Measurements from ENCODE around the gene FANCE. TPM values are rescaled to one million over a fixed set of nuclear protein-coding genes. Genes with fewer than 3 reads are reported as not detected.
A peak's percentile ranks its signal among the peaks of the same experiment; 100 is the strongest.

The FANCE gene, protein sequence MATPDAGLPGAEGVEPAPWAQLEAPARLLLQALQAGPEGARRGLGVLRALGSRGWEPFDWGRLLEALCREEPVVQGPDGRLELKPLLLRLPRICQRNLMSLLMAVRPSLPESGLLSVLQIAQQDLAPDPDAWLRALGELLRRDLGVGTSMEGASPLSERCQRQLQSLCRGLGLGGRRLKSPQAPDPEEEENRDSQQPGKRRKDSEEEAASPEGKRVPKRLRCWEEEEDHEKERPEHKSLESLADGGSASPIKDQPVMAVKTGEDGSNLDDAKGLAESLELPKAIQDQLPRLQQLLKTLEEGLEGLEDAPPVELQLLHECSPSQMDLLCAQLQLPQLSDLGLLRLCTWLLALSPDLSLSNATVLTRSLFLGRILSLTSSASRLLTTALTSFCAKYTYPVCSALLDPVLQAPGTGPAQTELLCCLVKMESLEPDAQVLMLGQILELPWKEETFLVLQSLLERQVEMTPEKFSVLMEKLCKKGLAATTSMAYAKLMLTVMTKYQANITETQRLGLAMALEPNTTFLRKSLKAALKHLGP
- total RNA-seq: 4.1 TPM
- long read RNA-seq, transcript FANCE-201 (10 exons, 2,554 nt): major isoform, 8 of 11 reads
- long read RNA-seq, partial matches to known transcripts: 0 of 11 reads
- long read RNA-seq, other reads (novel, unspliced or antisense): 3 of 11 reads

DNA sequence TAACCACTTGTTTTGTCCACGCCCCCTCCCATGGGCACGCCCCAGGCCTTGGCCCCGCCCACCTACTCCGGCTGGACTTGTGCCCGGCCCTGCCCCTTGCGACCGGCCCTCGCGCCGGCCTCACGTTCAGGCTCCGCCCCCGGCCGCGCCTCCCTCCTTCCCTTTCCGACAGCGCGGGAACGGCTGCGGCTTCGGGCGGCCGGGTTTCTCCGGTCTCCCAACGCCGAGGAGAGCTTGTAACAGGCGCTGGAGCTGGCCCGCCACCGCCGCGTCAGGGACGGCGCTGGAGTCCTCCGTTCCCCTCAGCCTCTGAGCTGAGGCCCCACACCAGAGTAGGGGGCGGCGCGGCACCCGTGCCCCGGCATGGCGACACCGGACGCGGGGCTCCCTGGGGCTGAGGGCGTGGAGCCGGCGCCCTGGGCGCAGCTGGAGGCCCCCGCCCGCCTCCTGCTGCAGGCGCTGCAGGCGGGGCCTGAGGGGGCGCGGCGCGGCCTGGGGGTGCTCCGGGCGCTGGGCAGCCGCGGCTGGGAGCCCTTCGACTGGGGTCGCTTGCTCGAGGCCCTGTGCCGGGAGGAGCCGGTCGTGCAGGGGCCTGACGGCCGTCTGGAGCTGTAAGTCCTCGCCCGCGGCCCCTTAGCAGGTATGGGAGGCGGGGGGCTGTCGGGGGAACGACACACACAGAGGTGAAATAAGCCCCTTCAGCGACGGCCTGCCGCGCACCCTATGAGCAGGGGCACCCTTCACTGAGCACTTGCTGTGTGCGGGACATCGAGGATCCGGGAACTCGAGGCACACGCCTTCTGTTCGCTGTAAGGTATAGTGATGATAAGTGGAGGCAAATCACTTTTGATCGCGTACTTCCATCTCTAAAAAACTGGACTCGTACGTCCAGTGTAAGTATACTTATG lies at the start of gene FANCE:
FANCE (plus strand) TSS at position 156 of the 908 bp plus-strand sequence; CDS start at position 364, 208 bp downstream.
- intact Hi-C loops (cut with DNase I): no loop called here
- DNase-seq (ENCODE audit: missing footprints): peak; percentile 98
- peak; percentile 97 for ATAC-seq

DNA sequence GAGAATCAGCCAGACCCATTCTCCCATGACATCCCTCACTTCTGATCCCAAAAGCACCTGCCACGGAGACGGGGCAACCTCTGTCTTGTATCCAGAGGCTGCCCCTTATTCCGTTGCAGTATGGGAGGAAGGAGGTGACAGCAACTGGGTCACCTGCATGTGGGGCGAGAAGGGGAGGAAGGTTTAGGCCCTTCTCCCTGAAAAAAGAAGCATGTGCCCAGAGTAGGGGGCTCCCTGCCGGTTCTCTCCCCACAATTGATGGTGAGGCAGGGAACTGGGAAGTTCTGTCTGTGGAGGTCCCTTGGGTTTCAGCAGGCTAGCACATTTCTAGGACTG lies 49.3 kb upstream of the FANCE start:
- ATAC-seq (no peak), DNase-seq (ENCODE audit: missing footprints) (no peak)
- intact Hi-C loops (cut with DNase I): no loop called here

DNA sequence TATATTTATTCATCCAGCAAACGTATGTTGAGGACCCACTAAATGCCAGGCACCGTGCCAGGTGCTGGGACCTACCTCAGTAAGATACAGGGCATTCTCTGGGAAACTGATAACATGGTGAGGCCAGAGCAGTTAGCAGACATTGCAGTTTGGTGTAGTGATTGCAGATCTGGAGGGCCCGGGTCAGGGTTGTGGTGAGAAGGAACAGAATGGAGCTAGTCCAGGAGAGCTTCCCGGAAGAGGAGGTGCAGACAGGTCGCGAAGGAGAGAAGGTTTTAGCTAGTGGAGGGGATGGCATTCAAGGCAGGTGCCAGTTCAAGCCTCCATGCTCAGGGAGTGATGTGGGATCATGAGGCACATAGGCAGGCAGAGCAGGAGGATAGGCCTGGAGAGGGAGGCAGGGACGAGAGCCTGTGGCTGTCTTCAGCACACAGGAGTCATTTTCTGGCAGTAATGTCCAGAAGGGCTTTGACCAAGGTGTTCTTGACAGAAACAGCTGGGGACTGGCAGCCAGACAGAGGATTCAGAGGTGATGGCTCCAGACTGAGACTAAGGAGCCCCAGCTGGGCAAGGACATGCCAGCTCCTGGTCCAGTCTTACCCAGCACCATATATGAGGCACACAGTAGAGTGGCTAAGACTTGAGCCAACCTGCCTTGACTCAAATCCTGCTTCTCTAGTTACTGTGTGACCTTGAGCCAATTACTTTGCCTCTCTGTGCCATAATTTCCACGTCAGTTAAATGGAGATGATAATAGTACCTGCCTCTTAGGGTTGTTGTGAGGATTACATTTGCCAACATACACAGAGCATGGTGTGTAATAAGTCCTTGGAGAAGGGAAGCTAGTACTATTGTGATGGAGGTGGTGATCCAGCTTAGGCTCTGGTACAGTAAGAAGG lies 48.3 kb upstream of the FANCE start:
- DNase-seq (ENCODE audit: missing footprints) (no peak), ATAC-seq (no peak)
- intact Hi-C loops (cut with DNase I): no loop called here

DNA sequence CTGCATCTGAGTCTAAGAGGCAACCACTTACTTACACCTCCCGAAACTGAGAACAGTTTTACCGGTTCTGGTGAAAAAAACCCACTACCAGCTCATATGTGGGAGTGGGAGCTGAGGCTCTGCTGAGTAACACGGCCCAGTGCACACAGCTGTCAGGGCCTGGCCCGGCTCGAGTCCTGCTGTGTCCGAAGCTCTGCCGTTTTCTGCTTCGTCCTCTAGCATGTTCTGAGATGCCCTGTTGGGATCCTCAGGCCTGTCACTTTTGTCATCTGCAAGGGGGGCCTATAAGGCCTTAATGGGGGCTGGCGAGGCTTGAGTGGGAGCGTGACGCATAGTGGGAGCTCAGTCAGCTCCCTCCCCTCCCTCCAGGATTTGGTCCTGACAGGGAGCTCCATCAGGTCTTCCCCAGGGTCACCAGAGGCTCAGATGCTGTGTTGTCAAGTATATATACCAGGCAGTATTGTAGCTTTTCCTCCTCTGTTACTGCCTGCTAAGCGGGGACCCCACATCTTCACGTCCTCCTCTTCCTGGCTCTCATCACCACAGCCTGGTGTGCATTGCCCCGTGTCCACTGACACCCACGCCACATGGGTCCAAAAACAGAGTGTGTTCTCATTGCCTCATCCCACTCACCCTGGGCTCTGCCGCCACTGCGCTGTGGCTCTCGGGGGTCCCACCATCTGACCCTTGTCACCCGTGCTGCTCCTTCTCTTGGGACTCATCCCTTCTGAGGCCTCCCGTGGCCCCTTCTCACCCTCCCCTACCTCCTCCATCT lies 45.2 kb upstream of the FANCE start:
- no peak for ATAC-seq
- DNase-seq (ENCODE audit: missing footprints): no peak
- intact Hi-C loops (cut with DNase I): no loop called here

DNA sequence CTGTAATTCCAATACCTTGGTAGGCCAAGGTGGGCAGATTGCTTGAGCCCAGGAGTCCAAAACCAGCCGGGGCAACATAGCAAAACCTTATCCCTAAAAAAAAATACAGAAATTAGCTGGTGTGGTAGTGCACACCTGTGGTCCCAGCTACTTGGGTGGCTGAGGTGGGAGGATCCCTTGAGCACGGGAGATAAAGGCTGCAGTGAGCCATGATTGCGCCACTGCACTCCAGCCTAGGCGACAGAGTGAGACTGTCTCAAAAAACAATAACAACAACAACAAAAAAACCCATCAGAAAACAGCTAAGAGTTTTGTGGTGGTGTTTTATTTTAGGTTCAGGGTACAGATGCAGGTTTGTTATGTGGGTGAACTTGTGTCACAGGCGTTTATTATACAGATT lies 42.9 kb upstream of the FANCE start:
- intact Hi-C loops (cut with DNase I): no loop called here
- DNase-seq (ENCODE audit: missing footprints) (no peak), ATAC-seq (no peak)

DNA sequence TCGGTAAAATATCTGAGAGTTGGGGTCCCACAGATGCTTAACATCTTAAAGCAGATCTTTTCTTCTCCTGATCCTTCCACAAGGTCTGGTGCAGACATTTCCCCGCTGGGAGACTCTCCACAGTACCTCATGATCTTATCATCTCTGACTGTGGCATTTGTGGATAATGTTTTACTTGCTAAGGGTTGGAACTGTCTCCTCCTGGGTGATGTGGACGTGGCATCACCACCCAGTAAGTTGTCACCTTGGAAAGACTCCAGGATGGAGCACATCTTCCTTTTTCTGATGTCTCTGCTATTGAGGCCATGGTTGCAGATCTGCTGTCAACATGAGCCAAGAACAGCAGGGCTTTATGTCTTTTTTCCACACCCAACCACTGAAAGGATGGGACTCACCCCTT lies 42.0 kb upstream of the FANCE start:
- DNase-seq (ENCODE audit: missing footprints) (no peak), ATAC-seq (no peak)
- intact Hi-C loops (cut with DNase I): no loop called here

DNA sequence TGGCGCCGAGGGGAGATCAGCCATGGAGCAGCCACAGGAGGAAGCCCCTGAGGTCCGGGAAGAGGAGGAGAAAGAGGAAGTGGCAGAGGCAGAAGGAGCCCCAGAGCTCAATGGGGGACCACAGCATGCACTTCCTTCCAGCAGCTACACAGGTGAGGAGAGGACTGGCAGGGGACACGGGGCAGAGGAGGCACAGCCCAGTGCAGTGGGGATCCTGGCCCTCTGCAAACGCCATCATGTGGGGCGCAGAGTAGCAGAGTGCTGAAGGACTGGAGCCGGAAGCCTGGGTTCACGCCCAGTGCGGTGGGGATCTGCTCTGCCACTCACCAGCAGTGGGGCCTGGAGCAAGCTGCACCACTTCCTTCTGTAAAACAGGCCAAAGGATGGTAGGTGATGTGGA lies 41.1 kb upstream of the FANCE start:
- DNase-seq (ENCODE audit: missing footprints) (no peak), ATAC-seq (no peak)
- intact Hi-C loops (cut with DNase I): no loop called here

DNA sequence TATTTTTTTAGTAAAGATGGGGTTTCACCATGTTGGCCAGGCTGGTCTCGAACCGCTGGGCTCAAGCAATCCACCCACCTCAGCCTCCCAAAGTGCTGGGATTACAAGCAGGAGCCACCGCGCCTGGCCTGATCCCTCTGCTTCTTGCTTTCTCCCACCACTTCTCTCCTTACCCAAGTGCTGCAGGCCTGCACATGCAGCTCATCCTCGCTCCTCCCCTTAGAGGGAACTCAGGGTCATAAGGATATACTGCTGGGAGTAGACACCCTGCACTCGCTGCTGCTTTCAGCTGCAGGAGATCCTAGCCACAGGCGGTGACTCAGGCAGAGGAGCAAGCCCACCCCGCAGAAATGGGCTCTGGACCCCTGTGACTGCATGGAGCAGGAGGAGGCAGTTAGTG lies 40.0 kb upstream of the FANCE start:
- ATAC-seq (no peak), DNase-seq (ENCODE audit: missing footprints) (no peak)
- intact Hi-C loops (cut with DNase I): no loop called here

DNA sequence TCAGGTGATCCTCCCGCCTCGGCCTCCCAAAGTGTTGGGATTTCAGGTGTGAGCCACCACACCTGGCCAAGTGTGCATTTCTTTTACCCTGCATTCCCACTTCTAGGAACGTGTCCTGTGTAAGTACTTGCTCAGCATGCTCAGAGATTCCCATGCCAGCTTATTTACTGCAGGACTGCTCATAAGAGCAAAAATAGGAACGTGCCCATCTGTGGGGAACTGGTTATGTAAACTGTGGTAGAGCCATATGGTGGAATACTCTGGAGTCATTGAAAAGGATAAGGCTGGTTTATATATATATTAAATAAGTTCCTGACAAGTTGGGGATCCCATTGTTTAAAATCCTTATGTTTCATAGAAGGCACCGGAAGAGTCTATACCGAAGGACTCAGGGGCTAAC lies 38.2 kb upstream of the FANCE start:
- ATAC-seq: no peak
- intact Hi-C loops (cut with DNase I): loop anchor here (2.0 kb wide), 1 partner anchor 35 kb away; no protein-coding TSS in a partner anchor

DNA sequence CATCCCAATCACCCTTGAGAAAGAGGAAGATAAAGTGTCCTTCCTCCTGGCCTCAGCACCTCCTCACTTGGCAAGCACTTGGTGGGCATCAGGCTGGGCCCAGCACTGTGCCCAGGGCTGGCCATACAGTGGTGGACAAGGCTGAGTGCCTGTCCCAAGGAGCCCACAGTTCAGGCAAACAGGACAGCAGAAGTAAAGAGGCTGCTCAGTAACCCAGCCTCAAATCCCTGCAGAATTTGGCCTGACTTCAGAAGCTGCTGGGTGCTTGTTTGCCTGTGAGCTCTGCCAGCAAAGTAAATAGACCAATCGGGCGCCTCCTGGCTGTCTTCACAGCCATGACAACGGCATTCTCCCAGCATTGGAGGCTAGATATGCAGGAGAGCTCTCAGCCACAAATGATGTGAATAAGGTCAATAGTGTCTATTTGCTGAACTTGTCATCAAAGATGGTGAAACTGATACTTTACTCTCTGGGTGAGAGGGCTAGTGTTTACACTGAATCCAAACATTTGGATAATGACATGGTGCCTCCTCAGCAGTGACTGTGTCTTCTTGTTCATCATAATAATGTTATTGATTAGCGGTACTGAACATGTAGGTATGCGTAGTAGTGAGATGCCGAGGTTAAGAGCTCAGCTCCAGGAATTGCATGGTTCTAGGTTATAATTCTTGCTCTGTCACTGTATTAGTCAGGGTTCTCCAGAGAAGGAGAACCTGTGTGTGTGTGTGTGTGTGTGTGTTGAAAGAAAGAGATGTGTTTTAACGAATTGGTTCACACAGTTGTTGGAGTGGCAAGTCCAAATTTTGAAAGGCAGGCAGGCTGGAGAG lies 36.9 kb upstream of the FANCE start:
- intact Hi-C loops (cut with DNase I): loop anchor here (1.0 to 5.0 kb wide), 3 partner anchors 34 to 73 kb away; partner anchors contain the start of gene PPARD
- ATAC-seq (peak; percentile 90), DNase-seq (ENCODE audit: missing footprints) (peak; percentile 83)

More for the DNA sequence above, 38.2 kb upstream of the FANCE start:
- no peak for DNase-seq (ENCODE audit: missing footprints)

DNA sequence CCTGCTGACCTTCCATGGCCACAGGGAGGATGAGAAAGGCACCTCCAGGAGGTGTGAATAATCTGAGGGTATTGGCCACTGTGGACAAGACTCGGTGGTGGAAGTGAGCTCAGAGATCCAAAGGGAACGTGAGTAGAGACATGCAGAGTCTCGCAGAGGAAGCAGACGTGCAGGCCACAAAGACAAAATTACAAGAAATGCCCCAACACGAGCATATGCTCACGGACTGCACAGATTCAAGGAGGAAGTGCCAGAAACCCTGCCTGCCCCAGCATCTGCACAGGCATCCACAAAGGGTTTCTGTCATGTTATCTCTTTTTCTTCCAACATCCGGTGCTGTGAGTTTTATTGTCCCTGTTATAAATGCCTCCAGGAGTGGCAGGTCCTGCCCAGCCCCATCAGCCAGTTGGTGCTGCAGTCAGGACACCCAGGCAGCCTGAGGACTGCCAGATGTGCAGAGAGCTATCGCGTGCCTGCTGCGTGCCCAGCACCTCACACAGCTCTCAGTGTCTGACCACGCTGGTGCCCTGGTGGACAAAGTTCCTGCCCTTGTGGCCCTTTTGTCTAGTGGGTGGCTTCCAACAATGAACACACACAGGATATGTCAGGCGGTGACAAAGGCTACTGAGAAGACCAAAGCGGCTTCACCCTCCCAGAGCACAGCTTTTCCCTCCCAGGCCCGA lies 34.0 kb upstream of the FANCE start:
- ATAC-seq (no peak), DNase-seq (ENCODE audit: missing footprints) (no peak)
- intact Hi-C loops (cut with DNase I): loop anchor here (5.0 kb wide), 1 partner anchor 56 kb away; no protein-coding TSS in a partner anchor

DNA sequence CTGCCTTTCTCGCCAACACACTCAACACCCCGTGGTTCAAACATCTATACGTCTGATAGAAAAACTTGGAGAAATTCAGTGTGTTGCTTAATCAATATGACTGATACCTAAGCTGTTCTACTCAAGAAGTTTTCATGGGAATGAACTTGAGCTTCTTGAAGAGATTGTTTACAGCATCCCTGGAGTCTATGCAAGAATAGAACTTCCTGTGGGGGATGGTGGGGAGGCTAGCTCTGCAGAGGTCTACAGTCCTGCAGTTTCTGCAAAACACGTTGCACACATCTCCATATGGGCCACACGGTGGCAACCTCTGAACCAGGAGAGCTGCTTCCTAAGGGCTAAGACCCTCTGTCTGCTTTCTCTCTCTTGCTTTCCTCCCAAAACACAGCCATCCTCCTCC lies 32.7 kb upstream of the FANCE start:
- no peak for DNase-seq (ENCODE audit: missing footprints)
- intact Hi-C loops (cut with DNase I): loop anchor here (5.0 kb wide), 1 partner anchor 57 kb away; no protein-coding TSS in a partner anchor
- no peak for ATAC-seq

DNA sequence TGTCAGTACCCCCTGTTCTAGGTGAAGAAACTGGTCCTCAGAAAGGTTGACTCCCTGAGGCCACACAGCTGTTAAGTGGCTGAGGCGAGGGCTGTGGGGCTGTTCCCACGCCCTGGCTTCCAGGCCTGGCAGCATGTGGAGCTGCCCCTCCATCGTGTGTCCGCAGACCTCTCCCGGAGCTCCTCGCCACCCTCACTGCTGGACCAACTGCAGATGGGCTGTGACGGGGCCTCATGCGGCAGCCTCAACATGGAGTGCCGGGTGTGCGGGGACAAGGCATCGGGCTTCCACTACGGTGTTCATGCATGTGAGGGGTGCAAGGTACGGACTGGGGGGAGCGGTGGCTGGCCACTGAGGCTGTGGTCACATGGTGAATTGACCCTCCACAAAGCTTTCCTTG lies 32.2 kb upstream of the FANCE start:
- intact Hi-C loops (cut with DNase I): loop anchor here (5.0 kb wide), 1 partner anchor 58 kb away; no protein-coding TSS in a partner anchor
- ATAC-seq (no peak), DNase-seq (ENCODE audit: missing footprints) (no peak)

DNA sequence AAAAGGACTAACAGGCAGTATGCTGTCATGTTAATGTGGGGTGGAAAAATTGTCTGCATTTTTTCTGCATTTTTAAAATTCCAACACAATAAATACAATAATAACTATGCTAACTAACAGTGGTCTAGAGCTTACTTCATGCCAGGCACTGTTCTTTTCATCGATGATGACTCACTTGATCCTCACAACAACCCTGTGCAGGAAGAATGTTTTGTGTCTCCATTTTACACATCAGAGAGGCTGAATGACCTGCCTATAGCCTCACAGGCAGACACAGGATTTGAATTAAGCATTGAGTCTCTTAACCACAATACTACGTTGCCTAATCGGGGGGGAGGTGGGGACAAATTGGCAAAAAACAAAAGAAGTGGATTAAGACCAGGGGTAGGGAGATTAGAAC lies 26.9 kb upstream of the FANCE start:
- intact Hi-C loops (cut with DNase I): no loop called here
- DNase-seq (ENCODE audit: missing footprints): no peak
- ATAC-seq: no peak

DNA sequence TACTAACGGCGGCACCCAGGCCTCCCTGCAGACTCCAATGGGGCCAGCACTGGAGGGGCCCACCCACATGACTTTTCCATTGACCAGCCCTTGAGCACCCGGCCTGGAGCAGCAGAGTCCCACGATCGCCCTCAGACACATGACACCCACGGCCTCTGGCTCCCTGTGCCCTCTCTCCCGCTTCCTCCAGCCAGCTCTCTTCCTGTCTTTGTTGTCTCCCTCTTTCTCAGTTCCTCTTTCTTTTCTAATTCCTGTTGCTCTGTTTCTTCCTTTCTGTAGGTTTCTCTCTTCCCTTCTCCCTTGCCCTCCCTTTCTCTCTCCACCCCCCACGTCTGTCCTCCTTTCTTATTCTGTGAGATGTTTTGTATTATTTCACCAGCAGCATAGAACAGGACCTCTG lies 26.1 kb upstream of the FANCE start:
- DNase-seq (ENCODE audit: missing footprints) (no peak), ATAC-seq (peak; percentile 55)
- intact Hi-C loops (cut with DNase I): no loop called here

DNA sequence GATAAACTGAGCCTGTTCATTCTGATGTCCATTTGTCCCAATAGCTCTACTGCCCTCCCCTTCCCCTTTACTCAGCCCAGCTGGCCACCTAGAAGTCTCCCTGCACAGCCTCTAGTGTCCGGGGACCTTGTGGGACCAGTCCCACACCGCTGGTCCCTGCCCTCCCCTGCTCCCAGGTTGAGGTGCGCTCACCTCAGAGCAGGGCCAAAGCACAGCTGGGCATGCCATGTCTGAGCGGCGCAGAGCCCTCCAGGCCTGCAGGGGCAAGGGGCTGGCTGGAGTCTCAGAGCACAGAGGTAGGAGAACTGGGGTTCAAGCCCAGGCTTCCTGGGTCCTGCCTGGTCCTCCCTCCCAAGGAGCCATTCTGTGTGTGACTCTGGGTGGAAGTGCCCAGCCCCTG lies 24.7 kb upstream of the FANCE start:
- DNase-seq (ENCODE audit: missing footprints): no peak
- intact Hi-C loops (cut with DNase I): no loop called here
- no peak for ATAC-seq
